Activated CD4-positive, alpha-beta memory T cell treated with anti-CD3 and anti-CD28 coated beads, Interleukin-2, amount 10 ng/mL, durations not matched to agents 7 days and 5 days (primary cell): ENCODE measurements around the gene TAF9. TPM values are rescaled to one million over a fixed set of nuclear protein-coding genes. Genes with fewer than 3 reads are reported as not detected.

Source experiments
- CTCF ChIA-PET: fragments of 350-600 bp; sonication (Branson Sonifier 250); formaldehyde crosslinking; loops from one replicate; lab custom pipeline; 2021; ENCODE audit warnings: antibody characterized with exemption, inconsistent platforms; lab: Charles Lee
- POLR2A ChIA-PET: fragments of 350-600 bp; sonication (Branson Sonifier 250); formaldehyde crosslinking; loops from one replicate; lab custom pipeline; 2021; ENCODE audit warnings: antibody characterized with exemption; lab: Charles Lee
- DNase-seq: peaks from one replicate; pipeline ENCODE4 v3.0.0-alpha.2; 2020
- H3K27ac Mint-ChIP-seq: one replicate; pipeline ENCODE4 v1.8.0; 2021; ENCODE audit warnings: mild to moderate bottlenecking, mixed read lengths
- H3K27me3 Mint-ChIP-seq: one replicate; pipeline ENCODE4 v1.8.0; 2021; ENCODE audit warnings: mixed read lengths
- H3K36me3 Mint-ChIP-seq: one replicate; pipeline ENCODE4 v1.8.0; 2021; ENCODE audit warnings: low read depth, mixed read lengths
- H3K4me1 Mint-ChIP-seq: one replicate; pipeline ENCODE4 v1.8.0; 2021; ENCODE audit warnings: mixed read lengths
- H3K4me3 Mint-ChIP-seq: one replicate; pipeline ENCODE4 v1.8.0; 2021; ENCODE audit warnings: mild to moderate bottlenecking, mixed read lengths
- H3K9me3 Mint-ChIP-seq: one replicate; pipeline ENCODE4 v1.8.0; 2021; ENCODE audit warnings: mixed read lengths
- total RNA-seq, 2 experiments: library from RNA; stranded (reverse); gene quantifications; one replicate each; pipeline ENCODE4 v1.2.3, GENCODE V29; 2021

The TAF9 gene
- total RNA-seq, 2 experiments from 2014 or later: 46.8 to 47.2 TPM

DNA sequence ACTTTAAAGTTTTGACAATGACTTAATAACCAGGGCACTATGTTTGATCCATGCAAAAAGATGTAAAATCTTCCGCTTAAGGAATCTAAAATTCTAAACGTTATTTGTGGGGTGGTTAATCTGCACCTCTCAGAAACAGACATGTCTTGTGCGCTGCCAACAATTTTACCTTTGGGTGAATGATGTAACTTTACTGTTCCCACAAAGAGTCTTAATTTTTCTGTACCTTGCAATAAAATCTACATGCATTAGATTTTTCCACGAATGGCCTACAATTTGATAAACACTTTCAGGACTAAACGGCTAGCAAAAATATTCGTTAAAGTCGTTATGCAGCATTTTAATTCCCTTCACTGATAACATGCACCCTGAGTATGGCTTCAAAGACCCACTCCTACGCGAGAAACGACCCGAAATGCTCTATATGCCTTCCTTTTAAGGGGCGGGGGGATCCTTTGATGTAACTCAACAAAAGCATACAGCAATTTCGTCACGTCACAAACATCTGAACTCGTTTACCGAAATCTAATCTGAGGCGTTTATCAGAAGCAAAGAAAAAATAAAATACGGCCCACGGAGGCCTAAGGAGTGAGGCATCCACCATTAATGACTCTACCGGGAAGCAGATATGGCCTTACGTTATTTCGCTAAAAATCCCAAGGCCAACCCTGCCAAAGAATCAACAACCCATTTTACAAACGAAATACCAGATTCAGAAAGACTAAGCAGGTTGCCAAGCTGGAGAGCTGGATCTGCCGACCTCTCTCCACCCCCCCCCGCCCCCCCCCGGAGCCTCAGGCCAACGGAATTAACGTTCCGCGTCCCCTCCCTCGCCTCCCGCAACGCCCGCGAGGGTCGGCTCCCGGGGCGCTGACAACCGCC is 621 bp downstream of the TAF9 start:
- Mint-ChIP-seq H3K4me3 (peak overlapping the region; percentile 97), H3K27me3 (no peaks in the 10 kb centered on the region), H3K9me3 (no peaks in the 10 kb centered on the region), H3K4me1 (peaks cover 44% of the 10 kb centered on the region), H3K36me3 (peaks cover 38% of the 10 kb centered on the region), H3K27ac (peak overlapping the region; percentile 95)
- DNase-seq: no peak
- ChIA-PET CTCF (interaction anchor here (1.1 to 3.2 kb wide), 3 partner anchors 34 to 275 kb away, joined by 5 to 15 read pairs (median 6); partner anchors contain the start of genes CCDC125 and SLC30A5), POLR2A (interaction anchor here (1.4 to 2.4 kb wide), 4 partner anchors 17 to 179 kb away, joined by 3 to 9 read pairs (median 5); partner anchors contain the start of genes CCDC125 and CENPH)

DNA sequence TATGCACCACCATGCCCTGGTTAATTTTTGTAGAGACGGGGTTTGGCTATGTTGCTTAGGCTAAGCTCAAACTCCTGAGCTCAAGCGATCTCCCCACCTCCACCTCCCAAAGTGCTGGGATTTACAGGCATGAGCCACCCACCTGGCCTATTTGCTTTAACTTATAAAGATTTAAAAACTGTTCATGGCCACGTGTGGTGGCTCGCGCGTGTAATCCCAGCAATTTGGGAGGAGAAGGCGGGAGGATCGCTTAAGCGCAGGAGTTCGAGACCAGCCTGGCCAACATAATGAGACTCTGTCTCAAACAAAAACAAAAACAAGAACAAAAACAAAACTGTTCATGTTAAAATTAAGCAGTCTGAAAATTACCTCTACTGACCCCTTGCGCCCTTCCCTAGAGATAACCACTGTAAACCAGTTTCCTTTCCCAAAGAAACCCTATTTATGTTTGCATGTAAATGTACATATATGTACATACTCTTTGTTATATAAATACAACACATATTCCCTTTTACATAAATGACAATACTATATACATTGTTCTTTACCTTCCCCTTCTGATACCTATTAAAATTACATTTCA is 1.5 kb downstream of the TAF9 start:
- Mint-ChIP-seq H3K4me3 (peak overlapping the region; percentile 97), H3K36me3 (peaks cover 43% of the 10 kb centered on the region), H3K4me1 (peaks cover 43% of the 10 kb centered on the region), H3K9me3 (no peaks in the 10 kb centered on the region), H3K27ac (peak overlapping the region; percentile 95), H3K27me3 (no peaks in the 10 kb centered on the region)
- no peak for DNase-seq
- CTCF ChIA-PET: interaction anchor here (0.9 to 3.2 kb wide), 4 partner anchors 31 to 324 kb away, joined by 3 to 15 read pairs (median 6); partner anchors contain the start of genes CCDC125 and SLC30A5
- POLR2A ChIA-PET: interaction anchor here (1.6 kb wide), 1 partner anchor 178 kb away, joined by 4 read pairs; the partner anchor contains the start of gene CENPH

DNA sequence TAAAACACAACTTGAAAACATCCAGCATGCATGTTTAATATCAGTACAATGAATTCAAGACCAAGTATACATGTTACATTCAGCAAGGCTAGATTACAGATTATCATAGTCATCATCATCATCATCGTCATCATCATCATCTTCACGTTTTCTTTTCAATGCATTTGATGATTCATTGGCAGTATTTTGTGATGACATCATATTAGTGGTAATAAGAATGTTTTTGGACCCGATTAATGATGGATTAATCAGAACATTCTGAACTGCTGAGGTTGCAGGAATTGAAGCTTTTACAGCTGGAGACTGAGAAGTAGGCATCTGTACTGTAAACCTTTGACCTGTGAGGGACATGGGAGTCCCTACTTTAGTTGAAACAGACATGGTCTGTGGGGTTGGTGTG is 4.5 kb downstream of the TAF9 start:
- Mint-ChIP-seq H3K36me3 (peaks cover 54% of the 10 kb centered on the region), H3K4me1 (peaks cover 30% of the 10 kb centered on the region), H3K9me3 (no peaks in the 10 kb centered on the region), H3K27ac (no peak overlapping the region), H3K27me3 (no peaks in the 10 kb centered on the region), H3K4me3 (no peak overlapping the region)
- ChIA-PET POLR2A (no interaction called here), CTCF (interaction anchor here (1.1 kb wide), 1 partner anchor 271 kb away, joined by 4 read pairs; the partner anchor contains the start of gene SLC30A5)
- DNase-seq: no peak

DNA sequence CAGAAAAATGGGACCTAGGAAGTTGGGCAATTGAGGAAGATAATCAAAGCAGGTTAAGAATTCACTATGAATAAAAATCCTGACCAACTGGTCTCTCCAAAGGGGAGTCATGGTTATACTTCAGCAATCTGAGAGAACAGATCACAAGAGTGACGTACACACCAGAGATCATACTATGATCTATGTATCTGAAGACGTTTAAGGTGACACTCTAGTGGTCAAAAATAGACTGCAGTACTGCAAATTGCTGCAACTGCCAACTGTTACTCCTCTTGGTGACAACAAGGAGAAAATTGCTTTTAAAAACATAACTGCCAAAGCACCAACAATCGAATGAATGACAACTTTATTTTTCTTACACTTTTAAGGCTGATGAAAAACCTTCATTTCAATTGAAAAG is 4.9 kb downstream of the TAF9 start:
- CTCF ChIA-PET: interaction anchor here (1.4 kb wide), 1 partner anchor 271 kb away, joined by 4 read pairs; the partner anchor contains the start of gene SLC30A5
- H3K27ac Mint-ChIP-seq: no peak overlapping the region
- POLR2A ChIA-PET: no interaction called here
- no peaks in the 10 kb centered on the region for H3K9me3 Mint-ChIP-seq
- H3K4me1 Mint-ChIP-seq: peaks cover 30% of the 10 kb centered on the region
- no peaks in the 10 kb centered on the region for H3K27me3 Mint-ChIP-seq
- no peak for DNase-seq
- peaks cover 54% of the 10 kb centered on the region for H3K36me3 Mint-ChIP-seq
- no peak overlapping the region for H3K4me3 Mint-ChIP-seq

DNA sequence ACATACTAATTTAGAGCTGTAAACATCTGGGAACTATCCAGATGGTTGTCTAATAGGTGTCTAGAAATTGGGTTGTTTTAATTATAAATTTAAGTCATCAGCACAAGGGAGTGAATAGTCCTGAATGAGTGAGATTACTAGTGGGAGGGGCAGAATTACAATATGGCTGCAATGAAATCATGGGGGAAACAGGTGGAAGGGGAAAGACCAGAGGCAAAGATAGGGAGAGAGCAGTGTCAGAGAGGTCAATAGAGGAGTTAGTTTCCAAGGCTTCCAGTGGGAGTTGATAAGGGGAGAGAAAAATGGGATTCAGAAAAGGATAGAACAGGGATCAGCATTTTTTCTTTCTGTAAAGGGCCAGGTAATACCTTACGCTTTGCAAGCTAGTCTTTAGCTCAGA is 8.9 kb downstream of the TAF9 start:
- Mint-ChIP-seq H3K4me3 (no peak overlapping the region), H3K27me3 (no peaks in the 10 kb centered on the region), H3K36me3 (peaks cover 50% of the 10 kb centered on the region), H3K27ac (no peak overlapping the region), H3K4me1 (peaks cover 20% of the 10 kb centered on the region), H3K9me3 (no peaks in the 10 kb centered on the region)
- CTCF ChIA-PET: interaction anchor here (0.6 to 1.5 kb wide), 2 partner anchors 260 to 267 kb away, joined by 3 to 4 read pairs; partner anchors contain the start of gene SLC30A5
- POLR2A ChIA-PET: no interaction called here
- DNase-seq: no peak

DNA sequence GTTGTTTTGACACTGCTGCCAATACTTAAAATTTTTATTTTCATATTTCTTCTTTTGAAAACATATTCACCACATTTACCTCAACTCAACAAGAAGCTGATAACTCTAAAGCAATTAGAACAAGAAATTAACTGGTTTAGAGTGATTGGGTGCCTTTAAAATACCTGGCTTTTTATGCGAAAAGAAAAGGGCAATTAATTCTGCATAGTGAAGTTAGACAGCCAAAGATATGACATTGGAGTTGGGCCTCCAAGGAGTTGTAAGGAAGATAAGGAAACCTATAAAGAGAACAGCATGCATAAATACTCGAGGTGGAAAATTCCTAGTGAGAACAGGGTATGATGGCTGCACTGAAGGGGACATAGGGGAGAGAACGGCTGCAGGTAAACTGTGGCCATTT is 9.6 kb downstream of the TAF9 start:
- CTCF ChIA-PET: interaction anchor here (1.5 kb wide), 1 partner anchor 266 kb away, joined by 4 read pairs; the partner anchor contains the start of gene SLC30A5
- H3K27ac Mint-ChIP-seq: no peak overlapping the region
- no peaks in the 10 kb centered on the region for H3K27me3 Mint-ChIP-seq
- H3K36me3 Mint-ChIP-seq: peaks cover 43% of the 10 kb centered on the region
- H3K4me3 Mint-ChIP-seq: no peak overlapping the region
- peaks cover 14% of the 10 kb centered on the region for H3K4me1 Mint-ChIP-seq
- POLR2A ChIA-PET: no interaction called here
- no peak for DNase-seq
- H3K9me3 Mint-ChIP-seq: no peaks in the 10 kb centered on the region

DNA sequence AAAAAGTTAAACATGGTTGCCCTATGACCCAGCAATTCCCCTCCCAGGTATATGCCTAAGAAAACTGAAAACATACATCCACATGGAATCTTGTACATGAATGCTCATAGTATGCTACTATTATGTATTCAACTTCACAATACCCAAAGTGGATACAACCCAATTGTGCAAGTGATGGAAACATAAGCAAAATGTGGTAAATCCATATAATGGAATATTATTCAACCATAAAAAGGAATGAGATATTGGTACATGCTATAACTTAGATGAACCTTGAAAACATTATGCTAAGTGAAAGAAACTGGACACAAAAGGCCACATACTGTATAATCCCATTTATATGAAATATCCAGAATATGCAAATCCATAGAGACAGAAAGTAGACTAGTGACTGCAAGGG is 18.7 kb downstream of the TAF9 start:
- CTCF ChIA-PET: no interaction called here
- no peak for DNase-seq
- Mint-ChIP-seq H3K4me1 (peaks cover 2% of the 10 kb centered on the region), H3K36me3 (peaks cover 26% of the 10 kb centered on the region), H3K9me3 (no peaks in the 10 kb centered on the region), H3K27me3 (no peaks in the 10 kb centered on the region), H3K4me3 (no peak overlapping the region), H3K27ac (no peak overlapping the region)
- POLR2A ChIA-PET: no interaction called here

DNA sequence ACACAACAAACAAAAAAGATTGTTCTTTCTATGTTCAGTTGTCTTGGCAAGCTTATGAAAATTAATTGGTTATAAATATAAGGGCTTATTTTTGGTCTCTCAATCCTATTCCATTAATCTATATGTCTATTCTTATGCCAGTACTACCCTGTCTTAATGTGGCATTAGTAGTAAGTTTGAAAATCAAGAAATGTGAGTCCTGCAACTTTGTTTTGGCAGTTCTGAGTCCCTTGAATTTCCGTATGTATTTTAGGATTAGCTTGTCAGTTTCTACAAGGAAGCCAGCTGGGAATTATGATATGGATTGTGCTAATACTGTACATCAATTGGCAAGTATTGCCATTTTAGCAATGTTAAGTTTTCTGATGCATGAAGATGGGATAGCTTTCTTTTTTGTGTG is 26.2 kb downstream of the TAF9 start:
- Mint-ChIP-seq H3K27ac (no peak overlapping the region), H3K4me1 (no peaks in the 10 kb centered on the region), H3K4me3 (no peak overlapping the region), H3K9me3 (no peaks in the 10 kb centered on the region), H3K36me3 (no peaks in the 10 kb centered on the region), H3K27me3 (no peaks in the 10 kb centered on the region)
- no peak for DNase-seq
- ChIA-PET CTCF (interaction anchor here (1.3 to 2.2 kb wide), 2 partner anchors 8 to 249 kb away, joined by 5 to 7 read pairs; partner anchors contain the start of gene SLC30A5), POLR2A (no interaction called here)

DNA sequence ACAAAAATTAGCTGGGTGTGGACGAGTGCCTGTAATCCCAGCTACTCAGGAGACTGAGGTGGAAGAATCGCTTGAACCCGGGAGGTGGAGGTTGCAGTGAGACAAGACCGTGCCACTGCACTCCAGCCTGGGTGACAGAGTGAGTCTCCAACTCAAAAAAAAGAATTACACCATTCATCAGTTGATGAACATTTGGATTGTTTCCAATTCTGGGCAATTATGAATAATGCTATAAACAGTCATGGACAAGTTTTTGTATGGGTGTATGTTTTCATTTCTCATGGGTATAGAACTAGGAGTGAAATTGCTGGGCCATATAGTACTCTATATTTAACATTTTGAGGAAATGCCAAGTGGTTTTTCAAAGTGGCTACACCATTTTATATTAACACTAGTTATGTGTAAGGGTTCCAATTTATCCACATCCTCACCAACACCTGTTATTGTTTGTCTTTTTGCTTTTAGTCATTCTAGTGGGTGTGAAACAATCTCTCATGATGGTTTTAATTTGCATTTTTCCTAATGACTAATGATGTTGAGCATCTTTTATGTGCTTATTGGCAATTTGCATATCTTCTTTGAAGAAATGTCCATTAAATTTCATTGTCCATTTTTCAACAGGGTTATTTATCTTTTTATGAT is 27.7 kb downstream of the TAF9 start:
- no peak overlapping the region for H3K27ac Mint-ChIP-seq
- ChIA-PET POLR2A (no interaction called here), CTCF (no interaction called here)
- no peaks in the 10 kb centered on the region for H3K4me1 Mint-ChIP-seq
- DNase-seq: no peak
- H3K27me3 Mint-ChIP-seq: no peaks in the 10 kb centered on the region
- H3K4me3 Mint-ChIP-seq: no peak overlapping the region
- H3K36me3 Mint-ChIP-seq: no peaks in the 10 kb centered on the region
- H3K9me3 Mint-ChIP-seq: no peaks in the 10 kb centered on the region

DNA sequence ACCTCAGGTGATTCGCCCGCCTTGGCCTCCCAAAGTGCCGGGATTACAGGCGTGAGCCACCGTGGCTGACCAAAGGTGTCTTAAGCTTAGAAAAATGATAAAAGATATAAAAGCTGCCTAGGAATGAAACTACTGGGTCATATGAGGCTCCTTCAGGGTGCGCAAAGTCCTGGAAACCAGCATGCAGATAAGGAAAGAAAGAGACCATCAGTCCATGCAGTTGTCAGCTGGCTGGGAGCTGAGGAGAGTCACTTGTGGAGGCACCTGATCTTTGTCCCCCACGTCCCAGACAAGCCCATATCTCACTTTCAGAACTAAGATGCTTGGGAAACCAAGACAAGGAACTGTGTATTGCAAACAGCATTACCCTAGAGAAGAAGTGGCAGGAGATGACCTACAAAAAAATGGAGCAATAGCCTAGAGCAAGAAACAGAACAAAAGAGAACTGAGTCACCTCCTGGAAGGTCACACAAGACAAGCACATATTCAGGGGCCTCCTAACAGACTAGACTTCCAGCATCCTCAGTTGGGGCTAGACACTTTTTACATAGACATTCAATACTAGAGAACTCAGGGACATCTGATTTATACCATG is 33.9 kb downstream of the TAF9 start:
- Mint-ChIP-seq H3K36me3 (peaks cover 3% of the 10 kb centered on the region), H3K4me1 (peaks cover 19% of the 10 kb centered on the region), H3K9me3 (no peaks in the 10 kb centered on the region), H3K4me3 (no peak overlapping the region), H3K27ac (no peak overlapping the region), H3K27me3 (no peaks in the 10 kb centered on the region)
- no peak for DNase-seq
- CTCF ChIA-PET: interaction anchor here (0.7 to 4.0 kb wide), 15 partner anchors 8 to 292 kb away, joined by 3 to 32 read pairs (median 5); partner anchors contain the start of genes AK6, CDK7, CENPH and RAD17
- POLR2A ChIA-PET: interaction anchor here (0.6 to 2.0 kb wide), 5 partner anchors 34 to 242 kb away, joined by 3 to 11 read pairs (median 3); partner anchors contain the start of genes AK6, CDK7, RAD17 and SLC30A5

DNA sequence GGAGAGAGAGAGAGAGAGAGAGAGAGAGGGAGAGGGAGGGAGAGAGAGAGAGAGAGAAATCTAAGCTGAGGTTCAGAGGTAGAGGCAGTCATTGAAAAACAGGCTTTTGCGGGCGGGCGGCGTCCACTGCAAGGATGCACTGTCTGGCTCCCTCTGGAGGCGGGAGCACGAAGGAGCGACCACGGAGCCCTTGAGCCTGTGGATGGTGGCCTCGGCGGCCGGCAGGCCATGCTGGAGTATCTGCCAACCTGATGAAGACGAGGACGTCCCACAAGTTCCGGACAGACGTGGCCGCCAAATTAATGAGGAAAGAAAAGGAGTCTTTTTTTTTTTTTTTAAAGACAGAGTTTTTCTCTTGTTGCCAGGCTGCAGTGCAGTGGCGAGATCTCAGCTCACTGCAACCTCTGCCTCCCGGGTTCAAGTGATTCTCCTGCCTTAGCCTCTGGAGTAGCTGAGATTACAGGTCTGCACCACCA is 34.5 kb downstream of the TAF9 start:
- DNase-seq: peak; percentile 82
- POLR2A ChIA-PET: interaction anchor here (0.6 to 2.0 kb wide), 5 partner anchors 35 to 241 kb away, joined by 3 to 11 read pairs (median 3); partner anchors contain the start of genes AK6, CDK7, RAD17 and SLC30A5
- Mint-ChIP-seq H3K4me3 (peak overlapping the region; percentile 11), H3K27ac (no peak overlapping the region), H3K9me3 (no peaks in the 10 kb centered on the region), H3K36me3 (peaks cover 3% of the 10 kb centered on the region), H3K27me3 (no peaks in the 10 kb centered on the region), H3K4me1 (peaks cover 20% of the 10 kb centered on the region)
- CTCF ChIA-PET: interaction anchor here (0.6 to 4.0 kb wide), 31 partner anchors 8 to 309 kb away, joined by 3 to 32 read pairs (median 4); partner anchors contain the start of genes AK6, CDK7, CENPH and RAD17
